Astrocyte of the spinal cord (primary cell): ENCODE results near the gene ZNF514.
"Not testable (repeated sequence)": the region's sequence is repeated elsewhere in the genome, so short reads cannot be mapped to it uniquely, and the experiment has no call there.

Source experiments
- DNase-seq: peaks from one replicate; pipeline ENCODE4 v3.0.0; 2011; ENCODE audit warnings: low read depth, low spot score
- H3K4me3 ChIP-seq: 2 replicates; pipeline ENCODE4 v1.5.1; 2011; ENCODE audit warnings: low read depth, mild to moderate bottlenecking, low read length, moderate library complexity
- CTCF ChIP-seq: IDR thresholded peaks from 2 replicates; pipeline ENCODE4 v1.5.1; 2012; ENCODE audit warnings: low read depth, mild to moderate bottlenecking, low read length, inconsistent platforms
- in situ Hi-C: cut with HindIII; loops from 2 replicates; pipeline ENCODE4 v1.10.0; 2017; ENCODE audit warnings: low sequenced_read_pairs

Gene ZNF514

DNA sequence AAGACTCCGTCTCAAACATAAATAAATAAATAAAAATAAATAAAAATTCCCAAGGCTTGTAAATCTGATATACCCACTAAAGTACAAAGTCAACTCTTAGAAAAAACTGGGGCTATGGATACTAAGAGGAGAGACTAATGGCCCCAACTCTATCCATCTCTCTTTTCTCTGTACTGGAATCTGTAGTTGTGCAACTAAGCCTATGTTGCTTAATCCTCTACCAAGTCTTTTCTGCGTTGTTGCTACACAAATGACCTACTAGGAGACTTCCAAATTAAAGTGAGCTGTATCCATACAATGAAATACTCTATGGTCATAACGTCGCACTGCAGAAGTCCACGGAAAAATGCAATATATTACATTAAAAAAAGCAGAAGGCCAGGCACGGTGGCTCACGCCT, 46.2 kb downstream of the ZNF514 start:
- in situ Hi-C loops: no loop called here
- H3K4me3 ChIP-seq: no peak overlapping the region
- no peak for TF ChIP-seq CTCF
- DNase-seq: no peak

- DNase-seq: no peak
- in situ Hi-C loops: no loop called here
- no peak overlapping the region for H3K4me3 ChIP-seq
- TF ChIP-seq CTCF: no peak
These were observed 49.3 kb downstream of the ZNF514 start for GRCh38 chr2:95110395-95110794.

- H3K4me3 ChIP-seq: no peak overlapping the region
- in situ Hi-C loops: no loop called here
- DNase-seq: no peak
- no peak for TF ChIP-seq CTCF
These were observed 50.4 kb downstream of the ZNF514 start for GRCh38 chr2:95109260-95109659.

DNA sequence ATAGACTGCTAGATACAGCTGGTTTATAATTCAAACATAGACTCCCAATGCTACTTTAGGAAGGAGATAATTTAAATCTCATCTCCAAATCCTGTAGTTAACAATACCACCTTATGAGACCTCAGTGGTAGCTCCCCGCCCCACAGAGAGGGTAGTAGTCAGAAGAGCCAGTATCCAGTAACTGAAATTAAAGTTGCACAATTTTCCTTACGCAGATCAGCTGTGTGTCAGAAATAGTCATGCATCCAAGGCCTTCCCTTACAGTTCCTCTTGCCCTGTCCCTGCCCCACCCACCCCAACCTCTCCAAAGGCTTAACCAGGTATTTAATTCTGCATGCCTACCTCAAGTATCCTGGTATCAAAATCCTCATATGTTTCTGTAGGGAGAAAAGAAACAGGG, 53.6 kb downstream of the ZNF514 start:
- no peak for DNase-seq
- TF ChIP-seq CTCF: no peak
- no peak overlapping the region for H3K4me3 ChIP-seq
- in situ Hi-C loops: no loop called here

GRCh38 chr2:95104606-95105005, 55.0 kb downstream of the ZNF514 start:
- in situ Hi-C loops: no loop called here
- no peak overlapping the region for H3K4me3 ChIP-seq
- no peak for TF ChIP-seq CTCF
- DNase-seq: no peak

- in situ Hi-C loops: no loop called here
- DNase-seq: no peak
- no peak overlapping the region for H3K4me3 ChIP-seq
- no peak for TF ChIP-seq CTCF
These were observed 59.7 kb downstream of the ZNF514 start for GRCh38 chr2:95099910-95100309.

DNA sequence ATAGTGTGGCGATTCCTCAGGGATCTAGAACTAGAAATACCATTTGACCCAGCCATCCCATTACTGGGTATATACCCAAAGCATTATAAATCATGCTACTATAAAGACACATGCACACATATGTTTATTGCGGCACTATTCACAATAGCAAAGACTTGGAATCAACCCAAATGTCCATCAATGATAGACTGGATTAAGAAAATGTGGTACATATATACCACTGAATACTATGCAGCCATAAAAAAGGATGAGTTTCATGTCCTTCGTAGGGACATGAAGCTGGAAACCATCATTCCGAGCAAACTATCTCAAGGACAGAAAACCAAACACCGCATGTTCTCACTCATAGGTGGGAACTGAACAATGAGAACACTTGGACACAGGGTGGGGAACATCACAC, 61.4 kb downstream of the ZNF514 start:
- in situ Hi-C loops: not testable (repeated sequence)

More for the DNA sequence above, 61.4 kb downstream of the ZNF514 start:
- H3K4me3 ChIP-seq, DNase-seq: not testable (repeated sequence)
